GM23338 (cell line): ENCODE data around the gene ZFP90. TPM values are rescaled to one million over a fixed set of nuclear protein-coding genes. Genes with fewer than 3 reads are reported as not detected.

Experiments used
- ATAC-seq: fragments of 200-7000 bp; cut with Tn5 transposase; 3 replicates; pipeline ENCODE4 v1.9.1; 2020
- DNase-seq: peaks from one replicate; pipeline ENCODE4 v3.0.0-alpha.2; 2015; ENCODE audit warnings: low spot score
- H2AFZ ChIP-seq: fragments of 200-600 bp; sonication (generic); 2 replicates; pipeline ENCODE4 v1.8.0; 2016; ENCODE audit warnings: antibody characterized with exemption, mild to moderate bottlenecking, moderate library complexity
- H3F3A ChIP-seq: fragments of 200-600 bp; sonication (generic); replicated peaks from 2 replicates; pipeline ENCODE4 v1.8.0; 2017; ENCODE audit warnings: antibody characterized with exemption, mixed run types, low read depth
- H3K27ac ChIP-seq: fragments of 200-600 bp; sonication (generic); 2 replicates; pipeline ENCODE4 v1.6.1; 2016; ENCODE audit warnings: low read depth
- H3K27me3 ChIP-seq: fragments of 200-600 bp; sonication (generic); 2 replicates; pipeline ENCODE4 v1.8.0; 2016; ENCODE audit warnings: mild to moderate bottlenecking, mixed run types, moderate library complexity; ENCODE audit not compliant: insufficient read depth
- H3K36me3 ChIP-seq: fragments of 200-600 bp; sonication (generic); 2 replicates; pipeline ENCODE4 v1.8.0; 2016; ENCODE audit warnings: mild to moderate bottlenecking; ENCODE audit not compliant: insufficient read depth
- H3K4me1 ChIP-seq: fragments of 200-600 bp; sonication (generic); 2 replicates; pipeline ENCODE4 v1.8.0; 2016; ENCODE audit warnings: mild to moderate bottlenecking, moderate library complexity; ENCODE audit not compliant: insufficient read depth
- H3K4me2 ChIP-seq: fragments of 200-600 bp; sonication (generic); 2 replicates; pipeline ENCODE4 v1.7.1; 2017; ENCODE audit warnings: mixed run types
- H3K4me3 ChIP-seq: fragments of 200-600 bp; sonication (generic); 2 replicates; pipeline ENCODE4 v1.6.1; 2016; ENCODE audit warnings: mixed run types
- H3K79me2 ChIP-seq: fragments of 200-600 bp; sonication (generic); replicated peaks from 2 replicates; pipeline ENCODE4 v1.8.0; 2017; ENCODE audit warnings: mild to moderate bottlenecking; ENCODE audit not compliant: insufficient read depth
- H3K9me2 ChIP-seq: fragments of 200-600 bp; sonication (generic); 2 replicates; pipeline ENCODE4 v1.8.0; 2017; ENCODE audit not compliant: insufficient read depth
- H4K20me1 ChIP-seq: fragments of 200-600 bp; sonication (generic); replicated peaks from 2 replicates; pipeline ENCODE4 v1.8.0; 2017; ENCODE audit warnings: mild to moderate bottlenecking; ENCODE audit not compliant: insufficient read depth
- H3K27ac Mint-ChIP-seq: 2 replicates; pipeline ENCODE4 v1.8.0; 2020; ENCODE audit warnings: inconsistent platforms, mild to moderate bottlenecking, moderate library complexity, mixed read lengths
- H3K27me3 Mint-ChIP-seq: 3 replicates; pipeline ENCODE4 v1.8.0; 2022; ENCODE audit warnings: low read depth, mild to moderate bottlenecking, moderate library complexity, mixed read lengths, inconsistent platforms; ENCODE audit not compliant: insufficient read depth, poor library complexity
- H3K36me3 Mint-ChIP-seq: 3 replicates; pipeline ENCODE4 v1.8.0; 2021; ENCODE audit warnings: low read depth, mild to moderate bottlenecking, inconsistent platforms, moderate library complexity, mixed read lengths
- H3K4me1 Mint-ChIP-seq: 3 replicates; pipeline ENCODE4 v1.8.0; 2020; ENCODE audit warnings: mild to moderate bottlenecking, inconsistent platforms, mixed read lengths
- H3K4me3 Mint-ChIP-seq: 3 replicates; pipeline ENCODE4 v1.8.0; 2021; ENCODE audit warnings: moderate library complexity, mild to moderate bottlenecking, inconsistent platforms, mixed read lengths
- H3K9me3 Mint-ChIP-seq: 3 replicates; pipeline ENCODE4 v1.8.0; 2020; ENCODE audit warnings: moderate library complexity, mild to moderate bottlenecking, inconsistent platforms, mixed read lengths
- ETS1 ChIP-seq: IDR thresholded peaks from 2 replicates; pipeline ENCODE4 v1.6.1; 2016; ENCODE audit warnings: antibody characterized with exemption
- EZH2phosphoT487 ChIP-seq: fragments of 200-600 bp; sonication (generic); IDR thresholded peaks from one replicate; pipeline ENCODE4 v1.8.1; 2018; ENCODE audit warnings: antibody characterized with exemption; ENCODE audit not compliant: unreplicated experiment
- JUNB ChIP-seq: IDR thresholded peaks from one replicate; pipeline ENCODE4 v1.6.1; 2016; ENCODE audit warnings: antibody characterized with exemption; ENCODE audit not compliant: unreplicated experiment
- NANOG ChIP-seq: IDR thresholded peaks from 2 replicates; pipeline ENCODE4 v1.6.1; 2016; ENCODE audit warnings: antibody characterized with exemption, borderline replicate concordance
- POLR2AphosphoS5 ChIP-seq: IDR thresholded peaks from 2 replicates; pipeline ENCODE4 v1.6.1; 2016; ENCODE audit warnings: antibody characterized with exemption, low read depth
- REST ChIP-seq: IDR thresholded peaks from one replicate; pipeline ENCODE4 v1.6.1; 2018; ENCODE audit warnings: antibody characterized with exemption; ENCODE audit not compliant: unreplicated experiment
- STAT1 ChIP-seq: IDR thresholded peaks from one replicate; pipeline ENCODE4 v1.6.1; 2016; ENCODE audit warnings: antibody characterized with exemption; ENCODE audit not compliant: unreplicated experiment
- ZNF114 ChIP-seq: fragments of 250-450 bp; sonication (Bioruptor Pico); IDR thresholded peaks from 2 replicates; pipeline ENCODE4 v1.5.0; 2020; ENCODE audit warnings: mild to moderate bottlenecking, moderate library complexity
- ZNF331 ChIP-seq: fragments of 250-450 bp; sonication (Bioruptor Pico); IDR thresholded peaks from 2 replicates; pipeline ENCODE4 v1.5.0; 2020; ENCODE audit warnings: low read depth, mild to moderate bottlenecking, moderate library complexity
- polyA plus RNA-seq: library from polyadenylated mRNA; unstranded; fragments of >200 nt; fragmentation: Nextera tagmentation; extraction: Ambion mirVana; gene quantifications from 2 replicates; pipeline ENCODE4 v1.2.1, GENCODE V29; 2016
- total RNA-seq: library from RNA; depleted of rRNA; stranded (reverse); fragments of >200 nt; shearing (Covaris generic); gene quantifications from 2 replicates; pipeline ENCODE4 v1.2.3, GENCODE V29; 2014
- TF ChIP-seq, protein P1 (sequence below), 2 experiments: fragments of 200-600 bp in 1 of 2; sonication (generic) in 1 of 2; conservative IDR thresholded peaks; 2 replicates each; pipeline versions ENCODE4 v1.5.1 to v1.6.1; 2016 to 2017; ENCODE audit warnings: antibody characterized with exemption in 2 of 2, low read depth in 2 of 2, mild to moderate bottlenecking in 2 of 2, moderate library complexity in 1 of 2
- TF ChIP-seq, protein P2 (sequence below): fragments of 250-450 bp; sonication (Bioruptor Pico); IDR thresholded peaks from 2 replicates; pipeline ENCODE4 v1.5.0; 2020; ENCODE audit warnings: mild to moderate bottlenecking, moderate library complexity

Gene ZFP90
- total and polyA plus RNA-seq, 2 experiments from 2014 or later = 12.8 to 14.6 TPM

- TF ChIP-seq REST = no peak
- TF ChIP-seq, protein P1, sequence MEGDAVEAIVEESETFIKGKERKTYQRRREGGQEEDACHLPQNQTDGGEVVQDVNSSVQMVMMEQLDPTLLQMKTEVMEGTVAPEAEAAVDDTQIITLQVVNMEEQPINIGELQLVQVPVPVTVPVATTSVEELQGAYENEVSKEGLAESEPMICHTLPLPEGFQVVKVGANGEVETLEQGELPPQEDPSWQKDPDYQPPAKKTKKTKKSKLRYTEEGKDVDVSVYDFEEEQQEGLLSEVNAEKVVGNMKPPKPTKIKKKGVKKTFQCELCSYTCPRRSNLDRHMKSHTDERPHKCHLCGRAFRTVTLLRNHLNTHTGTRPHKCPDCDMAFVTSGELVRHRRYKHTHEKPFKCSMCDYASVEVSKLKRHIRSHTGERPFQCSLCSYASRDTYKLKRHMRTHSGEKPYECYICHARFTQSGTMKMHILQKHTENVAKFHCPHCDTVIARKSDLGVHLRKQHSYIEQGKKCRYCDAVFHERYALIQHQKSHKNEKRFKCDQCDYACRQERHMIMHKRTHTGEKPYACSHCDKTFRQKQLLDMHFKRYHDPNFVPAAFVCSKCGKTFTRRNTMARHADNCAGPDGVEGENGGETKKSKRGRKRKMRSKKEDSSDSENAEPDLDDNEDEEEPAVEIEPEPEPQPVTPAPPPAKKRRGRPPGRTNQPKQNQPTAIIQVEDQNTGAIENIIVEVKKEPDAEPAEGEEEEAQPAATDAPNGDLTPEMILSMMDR (conservative IDR thresholded peaks at IDR 0.05; ENCODE audit: low read depth in 2 of 2) = no peak
- no peak for TF ChIP-seq STAT1
- no peak for TF ChIP-seq ETS1
- no peak for TF ChIP-seq NANOG
- no peak for TF ChIP-seq JUNB
These were observed 3.8 kb upstream of the ZFP90 start (continued) for GRCh38 chr16:68535331-68535730.

DNA sequence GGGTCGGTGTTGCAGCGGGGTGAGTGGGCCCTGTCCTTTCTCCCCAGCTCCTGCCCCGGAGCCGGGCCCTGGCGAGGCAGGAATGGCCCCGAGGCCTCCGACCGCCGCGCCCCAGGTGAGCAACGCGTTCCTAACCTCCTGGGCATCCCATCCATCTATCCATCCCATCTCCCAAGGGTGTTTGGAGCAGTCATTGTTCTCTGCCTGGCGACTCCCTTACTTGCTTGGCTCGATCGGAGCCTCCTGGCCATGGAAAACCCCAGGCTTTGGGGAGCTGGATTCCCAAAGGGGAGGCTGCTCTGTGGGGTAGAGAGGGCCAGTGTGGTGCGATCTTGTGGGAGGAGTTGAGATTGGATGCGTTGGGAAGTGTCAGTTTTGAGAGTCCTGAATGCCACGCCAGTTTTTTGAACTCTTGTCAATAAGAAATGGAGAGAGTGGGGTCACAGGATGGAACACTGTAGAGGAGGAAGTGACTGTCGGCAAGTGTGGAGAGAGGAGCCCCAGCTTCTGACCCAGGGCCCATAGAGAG lies 684 bp downstream of the ZFP90 start:
- H2AFZ ChIP-seq = peak overlapping the region; percentile 28
- peak; percentile 62 for DNase-seq
- peak; percentile 61 for ATAC-seq
- Mint-ChIP-seq H3K36me3 (peaks cover 27% of the 10 kb centered on the region), H3K4me1 (peaks cover 9% of the 10 kb centered on the region), H3K27me3 (peaks cover 12% of the 10 kb centered on the region), H3K9me3 (no peaks in the 10 kb centered on the region; the same call in 2 of the 3 replicates), H3K27ac (peak overlapping the region; percentile 27; the same call in 1 of the 2 replicates), H3K4me3 (peak overlapping the region; percentile 97)
- no peaks in the 10 kb centered on the region for H3K79me2 ChIP-seq
- H3K9me2 ChIP-seq = no peaks in the 10 kb centered on the region
- peak overlapping the region; percentile 94 for H3K4me3 ChIP-seq
- H3F3A ChIP-seq = no peaks in the 10 kb centered on the region
- peak overlapping the region; percentile 87 for H3K4me2 ChIP-seq
- no peak overlapping the region for H3K27ac ChIP-seq
- no peaks in the 10 kb centered on the region for H3K36me3 ChIP-seq
- no peaks in the 10 kb centered on the region for H3K27me3 ChIP-seq
- H4K20me1 ChIP-seq = peaks cover 5% of the 10 kb centered on the region; the same call in 1 of the 2 replicates
- H3K4me1 ChIP-seq = peaks cover 5% of the 10 kb centered on the region; the same call in 1 of the 2 replicates
- no peak for TF ChIP-seq POLR2AphosphoS5
- no peak for TF ChIP-seq EZH2phosphoT487
- TF ChIP-seq, protein P2, sequence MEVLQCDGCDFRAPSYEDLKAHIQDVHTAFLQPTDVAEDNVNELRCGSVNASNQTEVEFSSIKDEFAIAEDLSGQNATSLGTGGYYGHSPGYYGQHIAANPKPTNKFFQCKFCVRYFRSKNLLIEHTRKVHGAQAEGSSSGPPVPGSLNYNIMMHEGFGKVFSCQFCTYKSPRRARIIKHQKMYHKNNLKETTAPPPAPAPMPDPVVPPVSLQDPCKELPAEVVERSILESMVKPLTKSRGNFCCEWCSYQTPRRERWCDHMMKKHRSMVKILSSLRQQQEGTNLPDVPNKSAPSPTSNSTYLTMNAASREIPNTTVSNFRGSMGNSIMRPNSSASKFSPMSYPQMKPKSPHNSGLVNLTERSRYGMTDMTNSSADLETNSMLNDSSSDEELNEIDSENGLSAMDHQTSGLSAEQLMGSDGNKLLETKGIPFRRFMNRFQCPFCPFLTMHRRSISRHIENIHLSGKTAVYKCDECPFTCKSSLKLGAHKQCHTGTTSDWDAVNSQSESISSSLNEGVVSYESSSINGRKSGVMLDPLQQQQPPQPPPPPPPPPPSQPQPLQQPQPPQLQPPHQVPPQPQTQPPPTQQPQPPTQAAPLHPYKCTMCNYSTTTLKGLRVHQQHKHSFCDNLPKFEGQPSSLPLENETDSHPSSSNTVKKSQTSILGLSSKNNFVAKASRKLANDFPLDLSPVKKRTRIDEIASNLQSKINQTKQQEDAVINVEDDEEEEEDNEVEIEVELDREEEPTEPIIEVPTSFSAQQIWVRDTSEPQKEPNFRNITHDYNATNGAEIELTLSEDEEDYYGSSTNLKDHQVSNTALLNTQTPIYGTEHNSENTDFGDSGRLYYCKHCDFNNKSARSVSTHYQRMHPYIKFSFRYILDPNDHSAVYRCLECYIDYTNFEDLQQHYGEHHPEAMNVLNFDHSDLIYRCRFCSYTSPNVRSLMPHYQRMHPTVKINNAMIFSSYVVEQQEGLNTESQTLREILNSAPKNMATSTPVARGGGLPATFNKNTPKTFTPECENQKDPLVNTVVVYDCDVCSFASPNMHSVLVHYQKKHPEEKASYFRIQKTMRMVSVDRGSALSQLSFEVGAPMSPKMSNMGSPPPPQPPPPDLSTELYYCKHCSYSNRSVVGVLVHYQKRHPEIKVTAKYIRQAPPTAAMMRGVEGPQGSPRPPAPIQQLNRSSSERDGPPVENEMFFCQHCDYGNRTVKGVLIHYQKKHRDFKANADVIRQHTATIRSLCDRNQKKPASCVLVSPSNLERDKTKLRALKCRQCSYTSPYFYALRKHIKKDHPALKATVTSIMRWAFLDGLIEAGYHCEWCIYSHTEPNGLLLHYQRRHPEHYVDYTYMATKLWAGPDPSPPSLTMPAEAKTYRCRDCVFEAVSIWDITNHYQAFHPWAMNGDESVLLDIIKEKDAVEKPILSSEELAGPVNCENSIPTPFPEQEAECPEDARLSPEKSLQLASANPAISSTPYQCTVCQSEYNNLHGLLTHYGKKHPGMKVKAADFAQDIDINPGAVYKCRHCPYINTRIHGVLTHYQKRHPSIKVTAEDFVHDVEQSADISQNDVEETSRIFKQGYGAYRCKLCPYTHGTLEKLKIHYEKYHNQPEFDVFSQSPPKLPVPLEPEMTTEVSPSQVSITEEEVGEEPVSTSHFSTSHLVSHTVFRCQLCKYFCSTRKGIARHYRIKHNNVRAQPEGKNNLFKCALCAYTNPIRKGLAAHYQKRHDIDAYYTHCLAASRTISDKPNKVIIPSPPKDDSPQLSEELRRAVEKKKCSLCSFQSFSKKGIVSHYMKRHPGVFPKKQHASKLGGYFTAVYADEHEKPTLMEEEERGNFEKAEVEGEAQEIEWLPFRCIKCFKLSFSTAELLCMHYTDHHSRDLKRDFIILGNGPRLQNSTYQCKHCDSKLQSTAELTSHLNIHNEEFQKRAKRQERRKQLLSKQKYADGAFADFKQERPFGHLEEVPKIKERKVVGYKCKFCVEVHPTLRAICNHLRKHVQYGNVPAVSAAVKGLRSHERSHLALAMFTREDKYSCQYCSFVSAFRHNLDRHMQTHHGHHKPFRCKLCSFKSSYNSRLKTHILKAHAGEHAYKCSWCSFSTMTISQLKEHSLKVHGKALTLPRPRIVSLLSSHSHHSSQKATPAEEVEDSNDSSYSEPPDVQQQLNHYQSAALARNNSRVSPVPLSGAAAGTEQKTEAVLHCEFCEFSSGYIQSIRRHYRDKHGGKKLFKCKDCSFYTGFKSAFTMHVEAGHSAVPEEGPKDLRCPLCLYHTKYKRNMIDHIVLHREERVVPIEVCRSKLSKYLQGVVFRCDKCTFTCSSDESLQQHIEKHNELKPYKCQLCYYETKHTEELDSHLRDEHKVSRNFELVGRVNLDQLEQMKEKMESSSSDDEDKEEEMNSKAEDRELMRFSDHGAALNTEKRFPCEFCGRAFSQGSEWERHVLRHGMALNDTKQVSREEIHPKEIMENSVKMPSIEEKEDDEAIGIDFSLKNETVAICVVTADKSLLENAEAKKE (CRISPR knock-in tag) = no peak
- no peak for TF ChIP-seq ZNF331
- TF ChIP-seq ZNF114 (CRISPR knock-in tag) = no peak
- no peak for TF ChIP-seq ETS1
